GM21381 (cell line): Measurements from ENCODE around the gene EPB41L3.
"Not testable (repeated sequence)": the region's sequence is repeated elsewhere in the genome, so short reads cannot be mapped to it uniquely, and the experiment has no call there.

Experiments
- ATAC-seq: cut with Tn5 transposase; IDR thresholded peaks from one replicate; pipeline ENCODE4 v1.9.1; 2021; ENCODE audit warnings: mild to moderate bottlenecking, moderate library complexity; ENCODE audit not compliant: unreplicated experiment

EPB41L3 gene

DNA sequence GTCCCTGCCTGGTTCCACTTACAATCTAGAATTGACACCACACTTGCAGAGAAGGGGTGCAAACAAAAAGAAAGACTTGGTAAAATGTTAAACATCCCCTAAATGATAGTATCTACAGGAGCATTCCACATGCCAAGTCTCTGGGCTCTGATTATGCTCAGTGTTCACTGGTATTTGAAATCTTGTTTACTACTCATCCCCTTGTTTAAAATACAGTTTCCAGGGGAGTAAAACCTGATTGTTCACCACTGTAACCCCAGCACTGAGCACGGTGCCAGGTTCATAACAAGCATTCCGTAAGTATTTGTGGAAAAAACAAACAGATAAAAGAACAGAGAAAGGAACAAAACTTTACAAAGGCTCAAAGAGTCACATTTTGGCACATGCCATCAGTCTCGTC lies 11.7 kb downstream of the EPB41L3 start:
- no peak for ATAC-seq

DNA sequence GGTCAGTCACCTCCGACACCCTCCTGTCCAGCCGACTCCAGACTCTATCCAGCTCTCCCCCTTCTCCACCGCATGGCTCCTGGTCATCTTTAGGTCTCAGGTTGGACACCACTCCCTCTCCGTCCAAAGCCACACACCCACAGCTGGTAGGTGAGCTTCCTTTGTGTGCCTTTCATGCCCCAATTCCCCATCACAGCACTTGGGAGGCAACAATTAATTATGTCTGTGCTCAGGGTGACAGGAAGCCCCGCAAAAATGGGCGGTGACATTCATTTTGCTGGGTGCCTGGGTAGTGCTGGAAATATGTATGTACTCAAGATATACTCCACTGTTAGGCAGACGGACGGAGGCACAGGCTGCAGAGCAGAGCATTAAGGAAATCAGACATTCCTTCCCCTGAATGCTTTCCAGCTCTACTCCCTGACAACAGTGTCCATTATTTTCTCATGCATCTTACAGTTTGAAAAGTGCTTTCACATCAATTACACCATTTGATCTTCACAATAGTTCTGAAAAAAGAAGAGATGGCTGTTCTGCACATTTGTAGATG lies 13.1 kb downstream of the EPB41L3 start:
- ATAC-seq: no peak

DNA sequence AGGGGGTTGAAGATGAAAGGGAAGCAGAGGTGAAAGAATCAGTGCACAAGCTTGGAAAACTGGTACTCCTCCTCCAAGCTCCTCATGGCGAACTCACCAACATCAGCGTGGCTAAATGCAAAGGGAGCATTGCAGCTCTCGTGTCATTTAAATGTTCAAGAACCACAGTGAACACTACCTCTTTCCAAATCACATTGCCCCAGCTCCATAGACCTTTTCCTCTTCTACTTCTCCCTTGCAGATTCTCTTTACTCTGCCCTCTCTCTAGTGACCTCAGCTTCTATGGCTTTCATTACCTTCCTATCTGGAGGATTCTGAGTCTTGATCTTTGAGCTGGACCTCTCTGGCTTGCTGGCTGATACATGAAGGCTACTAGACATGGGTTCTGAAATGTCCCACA lies 14.3 kb downstream of the EPB41L3 start:
- ATAC-seq: no peak

DNA sequence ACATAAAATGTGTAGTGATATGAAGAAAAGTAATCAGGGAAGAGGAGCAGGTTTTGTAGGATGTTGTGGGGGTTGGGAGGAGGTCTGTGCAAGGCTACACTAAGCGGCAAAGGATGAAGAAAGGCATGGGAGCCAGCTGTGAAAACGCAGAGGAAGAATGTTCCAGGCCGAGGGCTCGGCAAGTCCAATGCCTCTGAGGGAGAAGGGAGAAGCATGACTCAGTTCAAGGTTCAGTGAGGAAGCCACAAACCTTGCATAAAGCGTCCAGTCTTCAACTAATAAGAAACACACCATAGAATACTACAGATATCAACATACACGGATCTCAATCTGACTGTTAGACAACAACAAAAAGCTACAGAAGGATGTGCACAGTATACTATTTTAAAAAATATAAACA lies 16.2 kb downstream of the EPB41L3 start:
- no peak for ATAC-seq

DNA sequence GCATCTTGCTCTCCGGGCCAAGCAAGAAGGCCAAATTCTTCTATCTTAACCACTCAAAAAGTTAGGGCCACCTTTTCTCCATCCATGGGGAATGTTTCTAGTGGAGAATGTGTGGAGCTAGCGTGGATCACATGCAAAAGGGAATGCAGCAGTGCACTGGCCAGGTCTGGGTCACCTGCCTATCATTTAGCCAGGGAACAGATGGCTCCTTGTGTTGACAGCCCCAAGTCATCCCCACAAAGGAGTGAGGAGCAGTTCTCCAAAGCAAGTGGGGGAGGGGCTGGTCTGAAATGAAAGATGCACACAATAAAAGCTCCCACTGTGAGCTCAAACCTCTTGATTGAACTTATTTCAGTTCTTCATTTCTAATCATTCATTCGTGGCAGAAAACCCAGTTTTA lies 19.1 kb downstream of the EPB41L3 start:
- ATAC-seq: no peak

DNA sequence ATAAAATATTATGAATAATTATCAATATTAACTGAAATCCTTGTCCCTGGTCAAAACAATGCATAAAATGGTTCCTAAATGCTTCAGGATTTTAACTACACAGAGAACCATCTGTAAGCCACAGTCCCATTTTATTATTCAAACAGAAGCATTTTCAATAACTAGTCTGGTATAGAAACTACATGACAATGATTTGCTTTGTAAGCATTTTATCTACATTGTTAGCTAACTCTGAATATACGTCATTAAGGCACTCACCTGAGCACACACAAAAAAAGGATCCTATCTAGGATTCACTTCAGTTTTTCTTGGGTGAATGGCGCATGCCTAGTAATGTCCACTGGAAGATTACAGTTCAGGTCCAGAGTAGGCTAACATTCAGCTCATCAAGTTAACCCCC lies 22.8 kb downstream of the EPB41L3 start:
- ATAC-seq: no peak

DNA sequence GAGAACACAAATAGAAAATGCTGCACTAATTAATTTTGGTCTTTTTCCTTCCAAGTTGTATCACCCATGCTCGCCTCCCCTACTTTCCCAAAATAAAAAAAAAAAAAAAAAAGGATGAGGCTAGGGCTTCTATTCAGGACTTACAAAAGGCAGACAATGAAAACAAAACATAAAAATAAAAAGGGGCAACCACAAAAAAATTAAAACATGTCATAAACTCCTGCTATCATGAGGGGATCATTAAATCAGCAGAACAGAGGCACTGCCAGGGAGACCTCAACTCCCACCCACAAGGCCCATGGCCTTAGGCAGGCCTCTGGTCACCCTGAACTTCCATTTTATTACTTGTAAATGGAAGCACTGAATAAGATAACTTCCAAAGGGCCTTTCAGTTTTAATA lies 23.3 kb downstream of the EPB41L3 start:
- no peak for ATAC-seq

DNA sequence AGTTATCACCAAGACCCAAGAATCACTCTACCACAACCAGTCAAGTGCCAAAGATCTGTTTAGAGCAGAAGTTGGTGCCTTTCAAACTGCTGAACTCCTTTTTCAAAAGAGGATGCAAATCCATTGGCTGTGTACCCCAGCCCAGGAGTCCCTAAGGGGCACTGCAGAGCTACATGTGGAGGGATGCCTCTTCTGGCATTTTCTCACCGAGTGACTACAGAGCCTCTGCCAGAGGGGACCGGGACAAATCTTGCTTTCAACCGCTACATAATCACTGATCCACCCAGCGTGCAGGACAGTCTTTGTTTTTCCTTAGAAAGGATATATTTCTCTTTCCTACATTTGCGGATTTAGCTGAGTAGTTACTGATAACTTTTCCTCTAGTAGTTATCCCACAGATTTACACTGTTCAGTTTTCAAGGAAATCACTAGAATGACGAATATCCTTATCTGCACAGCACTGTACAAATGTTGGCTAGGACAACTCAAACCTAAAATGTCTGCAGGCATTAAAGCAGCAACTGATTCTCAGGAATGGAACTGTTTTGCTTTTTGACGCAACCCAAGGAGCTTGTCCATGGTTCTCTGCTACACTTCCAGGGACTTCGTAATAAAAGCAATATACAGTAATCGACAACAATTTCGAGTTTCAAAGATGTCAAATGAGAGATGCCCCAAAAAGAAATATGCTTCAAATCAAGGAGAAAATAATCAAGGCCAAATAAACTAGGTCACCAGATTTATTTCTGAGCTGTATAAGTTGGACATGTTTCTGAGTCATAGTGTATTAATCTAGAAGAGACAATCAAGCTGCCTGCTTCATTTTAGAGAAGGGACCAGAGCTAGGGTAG lies 24.1 kb downstream of the EPB41L3 start:
- no peak for ATAC-seq

DNA sequence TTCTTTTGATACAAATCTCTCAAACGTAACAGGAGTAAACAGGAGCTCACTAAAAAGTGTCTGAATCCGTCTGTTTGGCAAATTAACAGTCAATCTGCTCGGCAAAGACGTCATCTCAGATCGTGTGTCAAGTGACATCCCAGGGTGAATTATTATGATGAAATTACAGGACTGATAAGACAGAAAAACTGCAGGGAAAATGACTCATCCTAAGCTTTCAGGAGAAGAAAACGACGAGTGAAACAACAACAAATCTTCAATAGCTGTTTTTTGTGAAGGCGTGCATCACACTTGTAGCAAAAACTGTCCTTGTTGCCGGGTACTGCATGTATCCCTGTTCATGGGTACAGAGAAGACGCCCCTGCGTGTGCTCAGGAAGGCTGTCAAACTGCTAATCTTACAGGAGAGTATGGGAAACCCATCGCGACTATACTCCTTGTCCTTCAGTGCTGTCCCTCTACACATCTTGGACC lies 24.9 kb downstream of the EPB41L3 start:
- ATAC-seq: no peak

DNA sequence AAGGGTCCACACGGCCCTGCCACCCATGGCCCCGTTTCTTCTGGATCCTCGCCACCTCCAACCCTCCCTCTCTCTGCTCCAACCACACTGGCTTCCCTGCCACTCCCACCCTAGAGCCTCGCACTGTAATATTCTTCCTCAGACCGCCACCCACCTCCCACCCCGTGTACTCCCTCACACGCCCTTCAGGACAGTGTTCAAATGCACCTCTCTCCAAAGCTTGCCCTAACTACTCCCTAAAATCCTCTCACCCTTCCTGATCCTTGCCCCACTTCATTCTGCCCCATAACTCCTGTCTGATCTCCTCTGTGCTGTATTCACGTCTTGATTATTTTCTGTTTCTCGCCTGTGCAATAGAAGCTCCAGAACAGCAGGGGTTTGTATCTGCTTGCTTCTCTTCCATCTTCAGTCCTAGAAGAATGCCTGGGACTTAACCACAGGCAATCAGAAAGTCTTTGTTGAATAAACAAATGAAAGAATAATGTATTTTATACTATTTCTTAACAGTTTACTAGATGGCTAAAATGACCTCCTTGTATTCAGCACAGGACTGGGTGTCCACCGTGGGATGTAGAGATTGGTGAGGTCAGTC lies 25.5 kb downstream of the EPB41L3 start:
- ATAC-seq: no peak

DNA sequence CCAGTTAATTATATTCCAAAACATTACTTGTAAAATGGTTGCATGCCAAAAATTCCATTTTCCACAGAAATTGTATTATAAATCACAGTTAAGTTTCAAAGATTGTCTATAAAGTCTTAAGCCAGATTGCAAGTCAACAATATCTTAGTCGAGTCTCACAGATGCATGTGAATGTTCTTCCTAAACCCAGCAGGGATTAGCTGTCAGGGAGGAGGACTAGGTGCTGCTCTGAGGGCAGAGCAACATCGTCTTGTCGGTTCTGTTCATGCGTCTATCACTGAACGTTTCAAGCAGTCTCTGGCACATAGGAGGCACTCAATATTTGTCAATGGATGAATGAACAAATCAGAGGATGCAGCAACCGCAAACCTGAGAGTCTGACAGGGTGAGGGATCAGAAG lies 27.0 kb downstream of the EPB41L3 start:
- ATAC-seq: no peak

DNA sequence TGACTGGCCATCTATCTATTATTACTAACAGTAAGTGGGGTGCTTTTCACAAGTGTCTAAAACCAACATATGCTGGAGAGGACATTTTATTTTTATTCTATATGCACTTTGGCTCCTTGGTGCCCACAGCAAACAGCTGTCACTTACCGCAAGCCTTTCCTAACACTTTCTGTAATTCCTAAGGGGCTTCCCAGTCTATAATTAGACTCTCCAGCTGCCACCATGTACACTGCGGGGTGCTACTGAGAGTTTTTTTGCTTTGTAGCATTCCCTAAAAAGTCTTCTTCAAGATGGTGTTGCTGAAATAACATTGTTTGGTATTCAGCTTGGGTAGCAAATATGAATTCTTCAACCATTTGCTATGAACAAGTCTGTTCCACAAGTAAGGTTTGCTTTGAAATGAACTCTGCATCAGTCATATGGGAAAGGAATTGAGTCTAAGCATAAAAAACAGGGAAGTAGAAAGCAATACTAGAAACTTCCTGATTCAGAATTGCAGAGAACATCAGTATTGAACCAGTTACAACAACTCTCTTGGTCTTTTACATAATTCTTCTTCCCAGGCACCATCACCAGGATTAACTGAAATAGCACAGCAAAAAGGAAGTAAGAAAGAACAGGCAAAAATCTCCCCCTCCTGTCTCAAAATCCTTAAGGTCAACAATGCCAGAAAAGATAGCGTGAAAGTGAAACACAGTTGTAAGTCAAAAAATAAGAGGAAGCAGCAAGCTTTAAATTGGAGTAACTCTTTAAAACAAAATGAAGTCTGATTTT lies 28.6 kb downstream of the EPB41L3 start:
- no peak for ATAC-seq

DNA sequence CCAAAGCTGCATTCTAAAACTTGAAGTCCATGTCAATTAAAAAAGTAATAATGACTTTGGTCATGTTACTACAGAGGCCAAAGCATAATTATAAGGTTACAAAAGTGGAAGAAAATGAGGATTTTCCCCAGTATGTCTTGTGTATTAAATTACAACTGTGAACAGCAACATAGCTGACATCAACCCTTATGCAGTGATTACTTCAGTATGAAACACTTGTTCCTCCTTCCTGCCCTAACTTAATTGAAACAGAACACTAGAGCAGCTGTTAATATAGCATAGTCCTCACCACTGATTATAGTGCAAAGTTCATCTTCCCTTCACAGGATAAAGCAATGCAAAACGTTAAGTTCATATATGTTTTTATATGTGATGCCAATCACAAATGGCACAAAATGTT lies 29.9 kb downstream of the EPB41L3 start:
- no peak for ATAC-seq

DNA sequence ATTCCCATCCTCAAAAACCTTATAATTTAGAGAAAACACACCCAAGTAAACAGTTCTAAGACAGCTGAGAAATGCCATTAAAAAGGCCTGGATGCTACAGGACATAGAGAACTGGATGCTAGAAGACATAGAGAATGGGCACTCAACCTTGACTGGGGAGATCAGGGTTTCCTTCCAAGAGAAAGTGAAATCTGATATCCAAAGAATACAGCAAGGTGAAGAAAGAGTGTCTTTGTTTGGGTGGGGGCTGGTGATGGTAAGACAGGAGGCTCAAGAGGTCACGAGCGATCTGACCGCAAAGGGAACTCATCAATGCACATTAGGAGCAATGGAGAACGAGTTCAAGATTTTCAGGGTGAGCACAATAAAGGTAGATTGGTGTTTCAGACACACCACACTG lies 31.6 kb downstream of the EPB41L3 start:
- no peak for ATAC-seq

DNA sequence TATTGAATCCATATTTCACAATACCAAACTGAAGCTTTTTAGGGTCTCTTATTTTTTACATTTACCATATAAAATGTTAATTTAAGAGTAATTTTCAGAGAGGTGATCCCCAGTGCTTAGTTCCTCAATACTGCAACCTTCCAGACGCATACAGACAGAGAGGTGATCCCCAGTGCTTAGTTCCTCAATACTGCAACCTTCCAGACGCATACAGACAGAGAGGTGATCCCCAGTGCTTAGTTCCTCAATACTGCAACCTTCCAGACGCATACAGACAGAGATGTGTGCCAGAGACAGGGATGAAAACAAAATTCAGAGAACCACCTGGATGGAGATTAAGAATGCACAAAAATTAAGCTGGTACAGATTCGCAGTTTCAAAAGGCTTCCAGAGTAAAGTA lies 32.3 kb downstream of the EPB41L3 start:
- ATAC-seq: not testable (repeated sequence)

DNA sequence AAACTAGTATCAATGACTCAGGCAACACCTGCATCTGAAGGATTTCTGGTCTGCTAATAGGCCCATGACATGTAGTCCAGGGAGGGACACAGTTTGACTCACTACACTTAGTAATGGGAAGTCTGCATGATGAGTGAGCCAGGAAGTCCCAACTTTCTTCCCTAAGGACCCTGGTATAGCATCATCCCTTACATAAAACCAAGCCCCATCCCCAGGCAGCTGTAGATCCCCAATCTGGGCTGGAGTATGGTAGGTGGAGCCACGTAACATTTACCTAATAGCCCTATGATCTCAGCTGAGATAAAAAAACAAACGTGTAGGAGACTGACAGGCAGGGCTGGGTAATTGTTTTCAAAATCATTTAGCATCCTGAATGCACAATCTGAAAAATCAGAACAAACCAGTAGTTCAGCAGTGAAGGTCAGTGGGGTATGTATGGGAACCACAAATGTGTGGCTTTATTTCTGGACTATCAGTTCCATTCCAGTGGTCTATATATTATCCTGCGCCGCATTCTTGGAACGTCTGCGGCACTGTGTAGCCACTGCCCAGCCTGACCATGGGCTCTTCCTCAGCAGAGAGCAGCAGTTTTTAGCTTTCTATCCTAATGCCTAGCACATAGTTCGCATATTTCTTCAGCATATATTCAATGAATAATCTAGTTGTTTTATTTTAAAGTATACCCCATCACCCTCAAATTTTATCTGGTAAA lies 33.5 kb downstream of the EPB41L3 start:
- no peak for ATAC-seq

DNA sequence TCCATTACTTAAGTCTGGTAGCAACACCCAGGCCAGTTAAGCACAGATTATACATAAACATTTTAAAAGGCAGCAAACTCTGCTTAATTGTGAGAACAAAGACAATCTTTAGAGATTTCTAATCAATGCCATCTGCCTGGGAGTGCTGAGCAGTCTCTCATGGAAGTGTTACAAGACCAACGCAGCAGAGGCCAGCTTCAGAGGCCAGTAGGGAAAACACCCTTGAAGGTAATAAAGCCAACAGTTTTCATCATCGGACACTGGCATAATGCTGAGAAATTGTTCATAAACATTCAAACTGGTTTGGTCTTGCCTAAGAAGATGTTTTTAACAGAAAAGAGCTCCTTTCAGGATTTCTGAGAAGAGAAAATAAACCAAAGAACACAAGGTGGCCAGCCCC lies 35.0 kb downstream of the EPB41L3 start:
- no peak for ATAC-seq

DNA sequence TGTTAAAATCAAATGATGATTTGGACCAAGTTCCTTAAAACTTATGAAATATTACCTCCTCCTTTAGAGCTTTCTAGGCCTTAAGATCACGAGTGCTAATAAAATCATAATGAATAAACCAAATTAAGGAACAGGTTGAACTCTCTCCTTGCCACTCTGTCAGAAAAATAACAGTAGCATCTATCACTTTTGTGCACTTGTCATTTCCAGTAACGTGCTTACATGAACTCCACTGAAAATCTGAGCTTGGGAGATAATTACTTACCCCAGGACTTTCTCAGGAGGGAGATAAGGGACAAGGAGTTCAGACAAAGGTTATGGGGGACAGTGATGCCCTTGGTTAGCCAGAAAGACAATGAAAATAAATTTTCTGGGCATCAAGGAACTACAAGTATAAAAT lies 36.0 kb downstream of the EPB41L3 start:
- no peak for ATAC-seq

DNA sequence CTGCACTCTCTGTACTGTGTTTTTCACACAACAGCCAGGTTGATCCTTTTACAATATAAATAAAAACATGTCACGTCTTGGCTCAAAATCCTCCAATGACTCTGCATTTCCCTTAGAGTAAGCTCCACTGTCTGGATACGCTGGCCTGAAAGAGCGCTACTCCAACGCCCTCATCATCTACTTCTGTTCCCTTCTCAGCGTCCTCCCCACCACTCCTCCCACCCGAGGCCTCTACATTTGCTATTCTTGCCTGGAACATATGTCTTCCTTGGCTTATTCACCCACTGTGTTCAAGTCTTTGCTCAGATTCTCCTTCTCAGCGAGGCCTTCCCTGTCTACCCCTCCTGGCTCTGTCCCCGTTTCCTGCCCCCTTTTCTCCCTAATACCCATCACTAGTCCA lies 37.6 kb downstream of the EPB41L3 start:
- ATAC-seq: no peak

DNA sequence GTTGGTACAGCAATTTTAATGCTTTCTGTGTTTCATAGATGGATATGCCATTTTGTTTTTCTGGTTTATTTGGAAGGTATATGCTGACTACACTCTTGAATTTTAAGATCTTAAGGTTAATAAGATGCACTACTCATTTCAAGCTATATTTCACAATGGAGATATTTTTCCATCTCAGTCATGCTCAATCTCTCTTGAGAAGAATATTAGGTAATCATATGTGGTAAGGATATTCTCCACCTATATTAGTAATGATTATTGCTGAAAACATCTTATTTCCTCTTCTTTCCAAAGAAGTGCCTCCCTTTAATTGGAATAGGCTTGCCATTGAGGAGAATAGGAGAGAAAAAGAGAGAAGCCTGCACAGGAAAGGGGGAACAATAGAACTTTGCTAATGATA lies 40.1 kb downstream of the EPB41L3 start:
- ATAC-seq: no peak
